SK-N-SH (cell line): Measurements from ENCODE around the gene FKBP1C.

Source experiments
- EP300 ChIP-seq, 2 experiments: IDR thresholded peaks; 2 replicates each; pipeline versions ENCODE4 v1.4.0 to v1.6.1; 2012; ENCODE audit warnings: borderline replicate concordance in 1 of 2, low read depth in 1 of 2, low read length in 1 of 2
- EZH2phosphoT487 ChIP-seq: fragments of 200-600 bp; sonication (generic); IDR thresholded peaks from 2 replicates; pipeline ENCODE4 v1.6.1; 2017; ENCODE audit warnings: low read depth, mixed run types, mild to moderate bottlenecking, antibody characterized with exemption, moderate library complexity, borderline replicate concordance
- MXI1 ChIP-seq: IDR thresholded peaks from 2 replicates; pipeline ENCODE4 v1.6.1; 2012; ENCODE audit warnings: mild to moderate bottlenecking, low read depth, low read length, improper control_type of control experiment
- NFIC ChIP-seq: IDR thresholded peaks from 2 replicates; pipeline ENCODE4 v1.4.0; 2012; ENCODE audit warnings: borderline replicate concordance
- RFX5 ChIP-seq: IDR thresholded peaks from 2 replicates; pipeline ENCODE4 v1.6.1; 2012; ENCODE audit warnings: mild to moderate bottlenecking, improper control_type of control experiment, low read length
- TAF1 ChIP-seq: IDR thresholded peaks from 2 replicates; pipeline ENCODE4 v1.6.1; 2012; ENCODE audit warnings: low read depth, mild to moderate bottlenecking, low read length, moderate library complexity, borderline replicate concordance
- TEAD4 ChIP-seq: IDR thresholded peaks from 2 replicates; pipeline ENCODE4 v1.4.0; 2012; ENCODE audit warnings: mild to moderate bottlenecking, borderline replicate concordance; ENCODE audit not compliant: insufficient read depth
- YY1 ChIP-seq: IDR thresholded peaks from 2 replicates; pipeline ENCODE4 v1.4.0; 2012; ENCODE audit warnings: low read depth, mild to moderate bottlenecking
- TF ChIP-seq, protein P1 (sequence below): fragments of 200-600 bp; sonication (generic); IDR thresholded peaks from 2 replicates; pipeline ENCODE4 v1.6.1; 2017; ENCODE audit warnings: antibody characterized with exemption, mild to moderate bottlenecking, moderate library complexity
- TF ChIP-seq, protein P2 (sequence below): IDR thresholded peaks from 2 replicates; pipeline ENCODE4 v1.4.0; 2012; ENCODE audit warnings: low read depth, borderline replicate concordance
- TF ChIP-seq, protein P3 (sequence below): fragments of 150-350 bp; IDR thresholded peaks from 2 replicates; pipeline ENCODE4 v1.6.1; 2017; ENCODE audit warnings: antibody characterized with exemption, low read length, low read depth, borderline replicate concordance

DNA sequence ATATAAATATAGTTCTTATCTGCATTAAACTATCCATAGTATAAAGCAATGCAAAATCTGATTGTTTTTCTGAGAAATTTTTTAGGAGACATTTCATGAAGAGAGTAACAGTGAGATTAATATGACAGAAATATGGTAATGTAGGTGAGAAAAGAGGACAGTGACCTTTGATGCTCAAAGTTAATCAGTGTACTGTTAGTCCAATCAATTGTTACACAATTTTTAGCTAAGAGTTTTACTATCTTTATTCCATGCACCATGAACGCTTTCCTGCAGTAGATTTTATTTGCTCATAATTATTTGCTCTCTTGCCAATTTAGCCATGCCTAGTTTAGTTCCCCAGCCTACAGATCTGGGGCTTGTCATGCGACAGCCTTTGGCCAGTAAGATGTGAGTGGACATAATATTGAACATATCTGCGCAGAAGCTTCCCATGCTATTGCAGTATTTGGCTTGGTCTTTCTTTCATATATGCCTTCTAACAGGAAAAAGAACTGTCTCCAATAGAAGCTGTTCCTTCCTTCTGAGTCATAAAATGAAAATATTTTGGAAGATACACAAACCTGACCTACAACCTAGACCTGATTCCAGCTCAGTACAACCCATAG is 38.7 kb downstream of the FKBP1C start:
- TF ChIP-seq, protein P1, sequence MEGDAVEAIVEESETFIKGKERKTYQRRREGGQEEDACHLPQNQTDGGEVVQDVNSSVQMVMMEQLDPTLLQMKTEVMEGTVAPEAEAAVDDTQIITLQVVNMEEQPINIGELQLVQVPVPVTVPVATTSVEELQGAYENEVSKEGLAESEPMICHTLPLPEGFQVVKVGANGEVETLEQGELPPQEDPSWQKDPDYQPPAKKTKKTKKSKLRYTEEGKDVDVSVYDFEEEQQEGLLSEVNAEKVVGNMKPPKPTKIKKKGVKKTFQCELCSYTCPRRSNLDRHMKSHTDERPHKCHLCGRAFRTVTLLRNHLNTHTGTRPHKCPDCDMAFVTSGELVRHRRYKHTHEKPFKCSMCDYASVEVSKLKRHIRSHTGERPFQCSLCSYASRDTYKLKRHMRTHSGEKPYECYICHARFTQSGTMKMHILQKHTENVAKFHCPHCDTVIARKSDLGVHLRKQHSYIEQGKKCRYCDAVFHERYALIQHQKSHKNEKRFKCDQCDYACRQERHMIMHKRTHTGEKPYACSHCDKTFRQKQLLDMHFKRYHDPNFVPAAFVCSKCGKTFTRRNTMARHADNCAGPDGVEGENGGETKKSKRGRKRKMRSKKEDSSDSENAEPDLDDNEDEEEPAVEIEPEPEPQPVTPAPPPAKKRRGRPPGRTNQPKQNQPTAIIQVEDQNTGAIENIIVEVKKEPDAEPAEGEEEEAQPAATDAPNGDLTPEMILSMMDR, result no peak
- no peak for TF ChIP-seq EP300 (IDR thresholded peaks at IDR 0.05; ENCODE audit: borderline replicate concordance in 1 of 2, low read depth in 1 of 2, low read length in 1 of 2)
- TF ChIP-seq NFIC, result no peak
- TF ChIP-seq MXI1, result no peak
- TF ChIP-seq, protein P2, sequence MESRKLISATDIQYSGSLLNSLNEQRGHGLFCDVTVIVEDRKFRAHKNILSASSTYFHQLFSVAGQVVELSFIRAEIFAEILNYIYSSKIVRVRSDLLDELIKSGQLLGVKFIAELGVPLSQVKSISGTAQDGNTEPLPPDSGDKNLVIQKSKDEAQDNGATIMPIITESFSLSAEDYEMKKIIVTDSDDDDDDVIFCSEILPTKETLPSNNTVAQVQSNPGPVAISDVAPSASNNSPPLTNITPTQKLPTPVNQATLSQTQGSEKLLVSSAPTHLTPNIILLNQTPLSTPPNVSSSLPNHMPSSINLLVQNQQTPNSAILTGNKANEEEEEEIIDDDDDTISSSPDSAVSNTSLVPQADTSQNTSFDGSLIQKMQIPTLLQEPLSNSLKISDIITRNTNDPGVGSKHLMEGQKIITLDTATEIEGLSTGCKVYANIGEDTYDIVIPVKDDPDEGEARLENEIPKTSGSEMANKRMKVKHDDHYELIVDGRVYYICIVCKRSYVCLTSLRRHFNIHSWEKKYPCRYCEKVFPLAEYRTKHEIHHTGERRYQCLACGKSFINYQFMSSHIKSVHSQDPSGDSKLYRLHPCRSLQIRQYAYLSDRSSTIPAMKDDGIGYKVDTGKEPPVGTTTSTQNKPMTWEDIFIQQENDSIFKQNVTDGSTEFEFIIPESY, result no peak
- no peak for TF ChIP-seq YY1
- TF ChIP-seq EZH2phosphoT487, result no peak
- TF ChIP-seq TAF1, result no peak
- TF ChIP-seq TEAD4, result no peak
- no peak for TF ChIP-seq RFX5
- TF ChIP-seq, protein P3, sequence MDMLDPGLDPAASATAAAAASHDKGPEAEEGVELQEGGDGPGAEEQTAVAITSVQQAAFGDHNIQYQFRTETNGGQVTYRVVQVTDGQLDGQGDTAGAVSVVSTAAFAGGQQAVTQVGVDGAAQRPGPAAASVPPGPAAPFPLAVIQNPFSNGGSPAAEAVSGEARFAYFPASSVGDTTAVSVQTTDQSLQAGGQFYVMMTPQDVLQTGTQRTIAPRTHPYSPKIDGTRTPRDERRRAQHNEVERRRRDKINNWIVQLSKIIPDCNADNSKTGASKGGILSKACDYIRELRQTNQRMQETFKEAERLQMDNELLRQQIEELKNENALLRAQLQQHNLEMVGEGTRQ, result no peak
